ENCODE data around the gene SCPEP1. TPM values are rescaled to one million over a fixed set of nuclear protein-coding genes. Genes with fewer than 3 reads are reported as not detected.
"Not testable (repeated sequence)": the region's sequence is repeated elsewhere in the genome, so short reads cannot be mapped to it uniquely, and the experiment has no call there.

SCPEP1 gene, protein sequence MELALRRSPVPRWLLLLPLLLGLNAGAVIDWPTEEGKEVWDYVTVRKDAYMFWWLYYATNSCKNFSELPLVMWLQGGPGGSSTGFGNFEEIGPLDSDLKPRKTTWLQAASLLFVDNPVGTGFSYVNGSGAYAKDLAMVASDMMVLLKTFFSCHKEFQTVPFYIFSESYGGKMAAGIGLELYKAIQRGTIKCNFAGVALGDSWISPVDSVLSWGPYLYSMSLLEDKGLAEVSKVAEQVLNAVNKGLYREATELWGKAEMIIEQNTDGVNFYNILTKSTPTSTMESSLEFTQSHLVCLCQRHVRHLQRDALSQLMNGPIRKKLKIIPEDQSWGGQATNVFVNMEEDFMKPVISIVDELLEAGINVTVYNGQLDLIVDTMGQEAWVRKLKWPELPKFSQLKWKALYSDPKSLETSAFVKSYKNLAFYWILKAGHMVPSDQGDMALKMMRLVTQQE
- total RNA-seq, result 15.8 and 18.1 TPM in 2 replicates

DNA sequence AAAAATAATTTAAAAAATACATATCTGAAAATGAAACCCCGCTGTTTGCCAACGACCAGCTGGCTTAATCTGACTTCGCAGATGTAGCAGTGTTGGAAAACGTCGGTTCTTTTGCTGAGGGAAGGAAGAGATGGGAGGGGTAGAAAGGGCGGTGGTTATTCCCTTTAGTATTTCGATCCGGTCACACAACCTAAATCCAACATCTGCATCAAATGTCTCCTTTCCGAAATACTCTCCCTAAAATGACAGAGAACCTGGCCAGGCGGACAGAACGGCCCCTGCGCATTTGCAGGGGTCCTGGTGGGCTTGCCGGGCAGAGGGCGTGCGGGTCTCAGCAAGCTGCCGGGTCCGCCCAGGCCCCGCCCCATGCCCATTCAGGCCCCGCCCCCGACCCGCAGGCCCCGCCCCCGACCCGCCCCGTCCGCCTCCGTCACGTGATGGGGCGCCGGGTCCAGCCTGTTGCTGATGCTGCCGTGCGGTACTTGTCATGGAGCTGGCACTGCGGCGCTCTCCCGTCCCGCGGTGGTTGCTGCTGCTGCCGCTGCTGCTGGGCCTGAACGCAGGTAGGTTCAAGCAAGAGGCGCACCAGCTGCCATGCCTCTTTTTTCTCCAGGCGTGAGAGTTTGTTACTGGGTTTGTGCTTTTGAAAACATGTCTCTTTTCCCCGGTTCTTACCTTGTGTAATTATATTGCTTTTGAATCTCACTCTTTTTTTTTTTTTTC lies at the start of gene SCPEP1:
TSS of gene SCPEP1 (plus strand) at position 459 of the 723 bp plus-strand sequence. CDS start at position 488, 29 bp downstream.
- intact Hi-C loops (cut with micrococcal nuclease), result loop anchor here (2.0 to 5.0 kb wide), 3 partner anchors 17 to 1029 kb away; partner anchors contain the start of genes COIL, SRSF1 and TRIM25
- Mint-ChIP-seq H3K9me3 (no peaks in the 10 kb centered on the region), H3K4me1 (ENCODE audit: low read depth) (peaks cover 21% of the 10 kb centered on the region)

DNA sequence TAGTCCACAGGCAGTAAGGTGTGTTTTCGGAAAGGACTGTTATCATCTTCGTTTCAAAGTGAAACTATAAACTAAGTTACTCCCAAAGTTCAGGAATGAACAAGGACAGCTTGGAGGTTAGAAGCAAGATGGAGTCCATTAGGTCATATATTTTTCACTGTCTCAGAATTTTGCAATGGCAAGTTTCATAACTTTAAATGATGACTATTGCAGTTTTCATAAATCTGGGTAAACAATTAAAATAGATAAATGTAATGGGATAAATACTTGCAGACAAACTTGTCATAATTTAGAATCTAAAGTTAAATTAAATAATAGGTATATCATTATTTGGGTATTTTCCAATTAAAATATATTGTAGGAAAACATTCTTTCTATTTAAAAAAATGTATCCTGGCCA lies 49.3 kb upstream of the SCPEP1 start:
- no peak overlapping the region for H3K27ac Mint-ChIP-seq
- intact Hi-C loops (cut with micrococcal nuclease), result no loop called here

More for the DNA sequence above, at the start of gene SCPEP1:
- Mint-ChIP-seq H3K27me3 (ENCODE audit: low read depth) (peaks cover 18% of the 10 kb centered on the region), H3K4me3 (ENCODE audit: low read depth) (peak within 1 kb of the TSS; percentile 81), H3K36me3 (ENCODE audit: low read depth) (no peaks in the 10 kb centered on the region), H3K27ac (peak within 1 kb of the TSS; percentile 79)
- peak; percentile 75 for DNase-seq (ENCODE audit: low spot score)

DNA sequence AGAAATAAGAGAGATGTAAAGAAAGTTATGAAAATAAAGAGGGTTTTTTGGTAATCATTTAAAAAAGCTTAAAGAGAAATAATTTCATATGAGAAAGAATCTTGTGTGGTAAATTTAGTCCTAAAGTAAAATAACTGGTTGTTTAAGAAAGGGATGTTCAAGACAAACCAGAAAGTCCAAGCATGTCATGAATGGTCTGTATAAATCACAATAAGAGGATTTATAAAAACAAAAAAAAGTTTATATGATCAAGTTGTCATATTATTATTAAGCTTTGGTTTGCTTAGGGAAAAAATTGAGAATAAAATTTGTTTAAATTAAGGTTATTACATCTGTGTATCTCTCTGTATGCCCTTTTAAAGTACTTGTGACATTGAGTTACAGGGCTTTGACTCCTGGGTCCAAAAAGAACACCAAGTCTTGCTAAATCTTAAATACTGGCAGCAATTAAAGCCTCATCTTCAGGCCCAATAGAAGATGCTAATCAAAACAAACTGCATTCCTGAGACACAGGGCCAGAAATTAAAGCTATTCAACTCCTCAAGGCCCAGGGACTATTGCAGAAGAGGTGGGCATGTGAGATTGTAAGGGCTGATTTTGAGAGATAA lies 48.5 kb upstream of the SCPEP1 start:
- intact Hi-C loops (cut with micrococcal nuclease), result no loop called here
- Mint-ChIP-seq H3K27ac (no peak overlapping the region), H3K36me3 (ENCODE audit: low read depth) (peaks cover 30% of the 10 kb centered on the region), H3K4me1 (ENCODE audit: low read depth) (peaks cover 2% of the 10 kb centered on the region), H3K4me3 (ENCODE audit: low read depth) (no peak overlapping the region), H3K27me3 (ENCODE audit: low read depth) (no peaks in the 10 kb centered on the region), H3K9me3 (peaks cover 26% of the 10 kb centered on the region)
- no peak for DNase-seq (ENCODE audit: low spot score)

More for the DNA sequence above, 49.3 kb upstream of the SCPEP1 start:
- DNase-seq (ENCODE audit: low spot score), result no peak
- H3K9me3 Mint-ChIP-seq, result peaks cover 26% of the 10 kb centered on the region
- H3K4me1 Mint-ChIP-seq (ENCODE audit: low read depth), result no peaks in the 10 kb centered on the region
- no peaks in the 10 kb centered on the region for H3K27me3 Mint-ChIP-seq (ENCODE audit: low read depth)
- no peak overlapping the region for H3K4me3 Mint-ChIP-seq (ENCODE audit: low read depth)
- peaks cover 21% of the 10 kb centered on the region for H3K36me3 Mint-ChIP-seq (ENCODE audit: low read depth)

DNA sequence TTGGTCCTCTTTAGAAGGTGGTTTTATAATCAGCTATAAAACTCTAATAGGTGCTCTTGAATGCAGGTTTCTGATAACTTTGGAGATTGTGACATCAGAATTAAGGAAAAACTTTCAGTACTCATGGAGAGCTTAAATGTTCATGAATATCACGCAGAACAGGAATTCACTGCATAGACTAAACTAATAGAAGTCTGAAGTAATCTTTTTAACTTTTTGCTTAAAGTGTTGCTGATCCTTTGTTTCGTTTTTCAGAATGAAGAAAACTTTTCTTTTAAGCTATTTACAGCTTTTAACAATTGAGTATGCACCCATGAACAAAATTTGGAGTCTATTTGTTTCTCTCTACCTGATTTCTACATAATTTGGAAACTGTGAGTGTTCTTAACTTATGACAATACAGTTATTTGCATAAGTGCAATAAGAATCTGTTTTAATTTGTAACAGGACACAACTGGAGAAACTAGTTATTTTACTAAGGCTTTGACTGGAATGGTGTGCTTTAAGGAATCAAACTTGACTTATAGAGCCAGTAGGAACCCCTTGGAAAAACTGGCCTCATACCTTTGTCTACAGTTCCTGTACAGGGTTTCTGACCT lies 47.1 kb upstream of the SCPEP1 start:
- intact Hi-C loops (cut with micrococcal nuclease), result no loop called here
- Mint-ChIP-seq H3K36me3 (ENCODE audit: low read depth) (peaks cover 37% of the 10 kb centered on the region), H3K27ac (no peak overlapping the region), H3K27me3 (ENCODE audit: low read depth) (no peaks in the 10 kb centered on the region), H3K4me3 (ENCODE audit: low read depth) (no peak overlapping the region), H3K4me1 (ENCODE audit: low read depth) (peaks cover 5% of the 10 kb centered on the region), H3K9me3 (peaks cover 26% of the 10 kb centered on the region)
- DNase-seq (ENCODE audit: low spot score), result no peak

DNA sequence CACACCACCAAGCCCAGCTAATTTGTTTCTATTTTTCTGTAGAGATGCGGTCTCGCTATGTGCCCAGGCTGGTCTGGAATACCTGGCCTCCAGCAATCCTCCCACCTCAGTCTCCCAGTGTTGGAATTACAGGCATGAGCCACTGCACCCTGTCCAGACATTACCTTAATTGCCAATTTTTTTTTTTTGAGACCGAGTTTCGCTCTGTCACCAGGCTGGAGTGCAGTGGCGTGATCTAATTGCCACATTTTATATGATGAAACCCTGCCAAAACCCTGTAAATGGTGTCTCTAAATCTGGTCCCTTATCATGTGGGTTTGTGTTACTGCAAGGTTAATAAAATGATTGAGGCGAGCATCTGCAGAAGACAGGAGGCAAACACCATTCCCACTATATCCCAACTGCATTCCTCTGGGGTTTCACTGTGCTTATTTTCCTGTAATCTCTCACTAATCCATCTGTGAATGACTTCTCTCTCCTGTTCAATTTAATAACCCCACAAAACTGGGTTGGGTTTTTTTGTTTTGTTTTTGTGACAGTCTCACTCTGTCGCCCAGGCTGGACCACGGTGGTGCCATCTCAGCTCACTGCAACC lies 44.7 kb upstream of the SCPEP1 start:
- peaks cover 20% of the 10 kb centered on the region for H3K4me1 Mint-ChIP-seq (ENCODE audit: low read depth)
- intact Hi-C loops (cut with micrococcal nuclease), result no loop called here

DNA sequence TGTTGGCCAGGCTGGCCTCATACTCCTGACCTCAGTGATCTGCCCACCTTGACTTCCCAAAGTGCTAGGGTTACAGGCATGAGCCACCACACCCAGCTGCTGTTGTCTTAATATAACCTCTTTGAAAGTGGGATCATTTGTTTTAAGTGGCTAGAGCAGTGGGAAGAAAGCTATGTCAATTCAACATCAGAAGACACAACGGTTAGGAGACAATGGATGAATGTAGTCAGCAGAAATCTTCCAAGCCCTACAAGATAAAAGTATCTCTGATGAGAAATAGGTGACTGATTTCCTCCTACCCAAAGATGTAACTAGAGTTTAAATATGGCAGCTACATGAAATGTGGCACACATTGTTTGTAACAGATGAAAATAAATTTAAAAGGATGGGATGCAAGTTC lies 44.1 kb upstream of the SCPEP1 start:
- no peak overlapping the region for H3K4me3 Mint-ChIP-seq (ENCODE audit: low read depth)

More for the DNA sequence above, 44.7 kb upstream of the SCPEP1 start:
- DNase-seq (ENCODE audit: low spot score), result no peak
- H3K4me3 Mint-ChIP-seq (ENCODE audit: low read depth), result no peak overlapping the region
- no peak overlapping the region for H3K27ac Mint-ChIP-seq
- H3K27me3 Mint-ChIP-seq (ENCODE audit: low read depth), result no peaks in the 10 kb centered on the region
- peaks cover 22% of the 10 kb centered on the region for H3K9me3 Mint-ChIP-seq
- peaks cover 59% of the 10 kb centered on the region for H3K36me3 Mint-ChIP-seq (ENCODE audit: low read depth)

DNA sequence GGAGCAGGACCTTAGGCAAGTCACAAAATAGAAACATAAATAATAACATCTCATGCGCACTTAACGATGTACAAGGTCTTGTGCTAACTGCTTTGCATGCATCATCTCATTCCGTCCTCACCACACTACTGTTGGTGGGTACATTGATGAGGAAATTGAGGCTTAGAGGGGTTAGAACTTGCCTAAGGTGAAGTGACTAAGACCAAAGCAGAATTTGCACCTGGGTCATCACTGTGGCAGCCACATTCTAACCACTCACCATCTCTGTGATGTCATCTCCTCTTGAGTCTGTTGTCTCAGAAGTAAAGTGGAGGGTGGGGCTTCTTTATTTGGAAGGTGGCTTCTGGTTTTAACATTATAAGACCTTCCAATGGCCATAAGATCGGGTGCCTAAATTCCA lies 43.7 kb upstream of the SCPEP1 start:
- Mint-ChIP-seq H3K4me1 (ENCODE audit: low read depth) (peaks cover 27% of the 10 kb centered on the region), H3K4me3 (ENCODE audit: low read depth) (no peak overlapping the region), H3K27me3 (ENCODE audit: low read depth) (no peaks in the 10 kb centered on the region), H3K27ac (peak overlapping the region; percentile 62), H3K9me3 (peaks cover 20% of the 10 kb centered on the region), H3K36me3 (ENCODE audit: low read depth) (peaks cover 68% of the 10 kb centered on the region)
- intact Hi-C loops (cut with micrococcal nuclease), result no loop called here
- no peak for DNase-seq (ENCODE audit: low spot score)

More for the DNA sequence above, 44.1 kb upstream of the SCPEP1 start:
- Mint-ChIP-seq H3K36me3 (ENCODE audit: low read depth) (peaks cover 65% of the 10 kb centered on the region), H3K9me3 (peaks cover 22% of the 10 kb centered on the region), H3K27ac (no peak overlapping the region), H3K27me3 (ENCODE audit: low read depth) (no peaks in the 10 kb centered on the region), H3K4me1 (ENCODE audit: low read depth) (peaks cover 26% of the 10 kb centered on the region)
- intact Hi-C loops (cut with micrococcal nuclease), result no loop called here
- DNase-seq (ENCODE audit: low spot score), result no peak

DNA sequence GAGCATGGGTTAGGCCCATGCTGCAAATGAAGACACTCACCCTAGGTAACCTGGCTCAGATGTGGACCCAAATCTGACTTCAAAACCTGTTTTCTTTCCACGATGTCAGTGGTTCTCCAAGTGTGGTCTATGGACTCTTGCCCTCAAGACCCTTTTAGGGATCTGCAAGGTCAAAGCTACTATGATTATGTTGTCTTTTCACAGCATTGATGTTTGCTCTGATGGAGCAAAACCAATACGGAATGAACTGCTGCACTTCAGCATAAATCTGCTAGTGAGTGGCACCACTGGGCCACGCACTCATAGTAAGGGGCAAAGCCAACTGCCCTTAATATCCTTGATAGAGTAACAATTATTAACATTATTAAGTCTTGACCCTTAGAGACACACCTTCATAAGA lies 42.5 kb upstream of the SCPEP1 start:
- intact Hi-C loops (cut with micrococcal nuclease), result no loop called here

DNA sequence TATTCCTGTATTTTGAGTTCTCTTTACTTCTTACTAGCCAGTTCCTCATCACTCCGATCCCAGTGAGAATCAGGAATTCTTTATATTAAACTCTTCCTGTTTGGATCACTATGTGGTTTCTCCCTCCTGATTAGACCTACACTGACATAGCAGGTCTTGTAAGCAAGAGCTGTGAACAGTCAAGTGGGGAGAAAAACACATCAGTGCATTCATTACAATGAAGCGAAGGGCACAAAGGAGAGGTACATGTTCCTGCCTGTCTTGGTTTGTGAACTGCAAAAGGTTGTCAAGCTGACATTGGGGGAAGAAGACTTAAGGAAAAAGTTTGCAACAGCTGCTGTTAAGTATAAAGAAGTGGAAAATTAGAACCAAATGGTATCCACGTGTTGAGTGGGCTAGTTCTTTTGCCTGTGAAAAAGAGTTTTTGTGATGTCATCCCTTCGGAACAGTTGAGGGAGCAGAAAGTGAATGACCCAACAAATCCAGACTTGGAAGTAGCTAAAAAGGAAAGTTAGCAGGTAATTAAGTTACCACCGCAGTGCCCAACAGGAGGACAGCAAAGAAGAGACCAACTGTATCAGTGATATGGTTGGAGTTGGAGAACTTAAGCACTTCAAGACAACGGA lies 41.1 kb upstream of the SCPEP1 start:
- Mint-ChIP-seq H3K27ac (peak overlapping the region; percentile 73), H3K4me3 (ENCODE audit: low read depth) (no peak overlapping the region), H3K9me3 (no peaks in the 10 kb centered on the region), H3K36me3 (ENCODE audit: low read depth) (peaks cover 72% of the 10 kb centered on the region), H3K4me1 (ENCODE audit: low read depth) (peaks cover 30% of the 10 kb centered on the region), H3K27me3 (ENCODE audit: low read depth) (no peaks in the 10 kb centered on the region)
- DNase-seq (ENCODE audit: low spot score), result no peak
- intact Hi-C loops (cut with micrococcal nuclease), result no loop called here

More for the DNA sequence above, 42.5 kb upstream of the SCPEP1 start:
- DNase-seq (ENCODE audit: low spot score), result no peak
- no peaks in the 10 kb centered on the region for H3K27me3 Mint-ChIP-seq (ENCODE audit: low read depth)
- peaks cover 30% of the 10 kb centered on the region for H3K4me1 Mint-ChIP-seq (ENCODE audit: low read depth)
- H3K36me3 Mint-ChIP-seq (ENCODE audit: low read depth), result peaks cover 73% of the 10 kb centered on the region
- H3K4me3 Mint-ChIP-seq (ENCODE audit: low read depth), result no peak overlapping the region
- H3K27ac Mint-ChIP-seq, result no peak overlapping the region
- H3K9me3 Mint-ChIP-seq, result peaks cover 8% of the 10 kb centered on the region

DNA sequence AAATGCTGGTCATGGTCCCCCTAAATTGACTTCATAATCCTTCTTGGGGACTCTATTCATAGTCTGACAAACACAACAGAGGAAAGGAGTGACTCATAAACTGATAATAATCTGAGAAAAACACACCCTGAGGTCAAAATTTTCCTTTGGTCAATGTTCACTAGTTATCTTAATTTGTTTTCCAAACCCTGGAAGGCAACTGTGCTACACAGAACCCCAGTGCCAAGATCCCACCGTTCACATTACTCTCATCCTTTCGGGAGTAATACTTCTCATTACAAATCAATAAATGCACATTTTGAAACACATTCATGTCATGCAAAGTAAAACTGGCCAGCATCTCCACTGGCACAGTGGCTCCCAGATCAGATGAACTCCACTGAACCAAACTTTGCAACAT lies 40.2 kb upstream of the SCPEP1 start:
- peak overlapping the region; percentile 78 for H3K27ac Mint-ChIP-seq
- H3K27me3 Mint-ChIP-seq (ENCODE audit: low read depth), result no peaks in the 10 kb centered on the region
- H3K4me3 Mint-ChIP-seq (ENCODE audit: low read depth), result peak overlapping the region; percentile 38
- intact Hi-C loops (cut with micrococcal nuclease), result no loop called here
- no peaks in the 10 kb centered on the region for H3K9me3 Mint-ChIP-seq
- no peak for DNase-seq (ENCODE audit: low spot score)
- peaks cover 72% of the 10 kb centered on the region for H3K36me3 Mint-ChIP-seq (ENCODE audit: low read depth)
- H3K4me1 Mint-ChIP-seq (ENCODE audit: low read depth), result peaks cover 30% of the 10 kb centered on the region

DNA sequence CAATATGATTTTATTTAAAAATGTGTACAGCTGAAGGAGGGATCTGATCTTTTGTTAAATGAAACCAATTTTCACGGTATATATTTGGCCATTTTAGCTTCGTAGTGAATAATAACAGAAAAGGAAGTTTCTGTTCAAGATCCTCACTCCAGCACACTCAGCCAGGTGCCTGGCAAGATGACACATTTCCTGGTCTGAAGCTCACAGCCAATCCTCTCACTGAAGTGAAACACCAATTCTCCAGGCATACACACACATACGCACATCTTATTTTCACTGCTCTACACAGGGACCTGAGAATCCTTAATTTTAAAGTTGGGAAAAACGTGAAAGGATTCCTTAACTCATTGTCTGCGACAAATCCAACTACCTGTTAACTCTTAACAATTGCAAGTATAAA lies 39.7 kb upstream of the SCPEP1 start:
- DNase-seq (ENCODE audit: low spot score); H3K9me3 Mint-ChIP-seq; H3K27me3 Mint-ChIP-seq (ENCODE audit: low read depth); intact Hi-C loops (cut with micrococcal nuclease): not testable (repeated sequence)
- H3K4me3 Mint-ChIP-seq (ENCODE audit: low read depth), result peak overlapping the region; percentile 38
- H3K27ac Mint-ChIP-seq, result peak overlapping the region; percentile 78
- peaks cover 72% of the 10 kb centered on the region for H3K36me3 Mint-ChIP-seq (ENCODE audit: low read depth)
- peaks cover 30% of the 10 kb centered on the region for H3K4me1 Mint-ChIP-seq (ENCODE audit: low read depth)
